H9 (cell line): ENCODE results near the gene KAZN. TPM values are rescaled to one million over a fixed set of nuclear protein-coding genes. Genes with fewer than 3 reads are reported as not detected.

Experiments used
- DNase-seq: peaks from one replicate; pipeline ENCODE4 v3.0.0-alpha.2; 2017
- H2AFZ ChIP-seq: one replicate; pipeline ENCODE4 v1.6.1; 2013; ENCODE audit warnings: mild to moderate bottlenecking, low read length, control low read depth, moderate library complexity
- H2AK5ac ChIP-seq: 2 replicates; pipeline ENCODE4 v1.6.1; 2013; ENCODE audit warnings: low read length, control low read depth, mixed read lengths; ENCODE audit not compliant: insufficient read length
- H2BK120ac ChIP-seq: one replicate; pipeline ENCODE4 v1.6.1; 2013; ENCODE audit warnings: low read depth, mild to moderate bottlenecking, low read length, control low read depth, inconsistent platforms; ENCODE audit not compliant: poor library complexity, severe bottlenecking
- H2BK12ac ChIP-seq: 2 replicates; pipeline ENCODE4 v1.6.1; 2013; ENCODE audit warnings: low read length, control low read depth, mixed read lengths, low read depth; ENCODE audit not compliant: insufficient read length
- H2BK15ac ChIP-seq: 2 replicates; pipeline ENCODE4 v1.6.1; 2013; ENCODE audit warnings: low read depth, low read length, control low read depth
- H2BK20ac ChIP-seq: one replicate; pipeline ENCODE4 v1.6.1; 2013; ENCODE audit warnings: low read depth, mild to moderate bottlenecking, low read length, control low read depth, inconsistent platforms; ENCODE audit not compliant: poor library complexity, severe bottlenecking
- H2BK5ac ChIP-seq: 2 replicates; pipeline ENCODE4 v1.6.1; 2013; ENCODE audit warnings: low read length, control low read depth, mixed read lengths; ENCODE audit not compliant: insufficient read length
- H3K14ac ChIP-seq: 2 replicates; pipeline ENCODE4 v1.6.1; 2013; ENCODE audit warnings: low read length, control low read depth; ENCODE audit not compliant: insufficient read depth
- H3K18ac ChIP-seq: 2 replicates; pipeline ENCODE4 v1.6.1; 2013; ENCODE audit warnings: low read depth, mild to moderate bottlenecking, mixed read lengths, low read length, control low read depth; ENCODE audit not compliant: insufficient read length
- H3K23ac ChIP-seq: 2 replicates; pipeline ENCODE4 v1.6.1; 2013; ENCODE audit warnings: low read length, control low read depth, mixed read lengths, low read depth; ENCODE audit not compliant: insufficient read length
- H3K23me2 ChIP-seq: 2 replicates; pipeline ENCODE4 v1.6.1; 2013; ENCODE audit warnings: low read depth, mild to moderate bottlenecking, mixed read lengths, low read length, control low read depth; ENCODE audit not compliant: insufficient read length, poor library complexity, severe bottlenecking
- H3K27ac ChIP-seq: 2 replicates; pipeline ENCODE4 v1.5.1; 2013; ENCODE audit warnings: low read length, control low read depth, mixed read lengths, low read depth; ENCODE audit not compliant: insufficient read length
- H3K27me3 ChIP-seq: 2 replicates; pipeline ENCODE4 v1.6.1; 2013; ENCODE audit warnings: low read length, control low read depth, inconsistent platforms; ENCODE audit not compliant: insufficient read depth
- H3K4ac ChIP-seq: 2 replicates; pipeline ENCODE4 v1.6.1; 2013; ENCODE audit warnings: low read depth, mild to moderate bottlenecking, control low read depth, inconsistent platforms, low read length, moderate library complexity
- H3K4me1 ChIP-seq: 2 replicates; pipeline ENCODE4 v1.6.1; 2013; ENCODE audit warnings: low read length, control low read depth, inconsistent platforms; ENCODE audit not compliant: insufficient read depth
- H3K4me2 ChIP-seq: 2 replicates; pipeline ENCODE4 v1.6.1; 2013; ENCODE audit warnings: low read length, control low read depth, mixed read lengths; ENCODE audit not compliant: insufficient read length, insufficient read depth
- H3K56ac ChIP-seq: 2 replicates; pipeline ENCODE4 v1.6.1; 2013; ENCODE audit warnings: low read depth, mild to moderate bottlenecking, mixed read lengths, low read length, control low read depth; ENCODE audit not compliant: insufficient read length
- H3K79me1 ChIP-seq: 2 replicates; pipeline ENCODE4 v1.6.1; 2013; ENCODE audit warnings: low read depth, mild to moderate bottlenecking, moderate library complexity, low read length, control low read depth, inconsistent platforms; ENCODE audit not compliant: insufficient read depth, poor library complexity, severe bottlenecking
- H3K79me2 ChIP-seq: 2 replicates; pipeline ENCODE4 v1.6.1; 2013; ENCODE audit warnings: low read length, control low read depth, inconsistent platforms; ENCODE audit not compliant: insufficient read depth
- H3K9ac ChIP-seq: 2 replicates; pipeline ENCODE4 v1.6.1; 2013; ENCODE audit warnings: low read length, control low read depth, mixed read lengths; ENCODE audit not compliant: insufficient read length; ENCODE audit errors: extremely low read depth
- H3K9me3 ChIP-seq: one replicate; pipeline ENCODE4 v1.6.1; 2013; ENCODE audit warnings: low read depth, low read length, inconsistent platforms; ENCODE audit not compliant: control insufficient read depth
- H3T11ph ChIP-seq: one replicate; pipeline ENCODE4 v1.6.1; 2013; ENCODE audit warnings: mild to moderate bottlenecking, low read length, control low read depth, inconsistent platforms
- H4K20me1 ChIP-seq: one replicate; pipeline ENCODE4 v1.6.1; 2013; ENCODE audit not compliant: control insufficient read depth, insufficient read length, insufficient read depth
- H4K5ac ChIP-seq: 2 replicates; pipeline ENCODE4 v1.6.1; 2013; ENCODE audit warnings: low read depth, mild to moderate bottlenecking, mixed read lengths, low read length, control low read depth; ENCODE audit not compliant: insufficient read length
- H4K8ac ChIP-seq: replicated peaks from 2 replicates; pipeline ENCODE4 v1.6.1; 2013; ENCODE audit warnings: low read length, control low read depth, mixed read lengths, low read depth; ENCODE audit not compliant: insufficient read length
- H4K91ac ChIP-seq: 2 replicates; pipeline ENCODE4 v1.6.1; 2013; ENCODE audit warnings: low read depth, mild to moderate bottlenecking, moderate library complexity, mixed read lengths, low read length, control low read depth; ENCODE audit not compliant: insufficient read length
- H3K27ac Mint-ChIP-seq, 3 experiments: 2 replicates in 2 of 3; 3 replicates in 1 of 3; pipeline ENCODE4 v1.8.0; 2020 to 2021; ENCODE audit warnings: mixed read lengths in 3 of 3, mild to moderate bottlenecking in 1 of 3, moderate library complexity in 1 of 3
- H3K27me3 Mint-ChIP-seq: 2 replicates; pipeline ENCODE4 v1.8.0; 2021; ENCODE audit warnings: low read depth, mild to moderate bottlenecking, moderate library complexity, mixed read lengths
- H3K36me3 Mint-ChIP-seq, 3 experiments: 2 replicates in 2 of 3; 3 replicates in 1 of 3; pipeline ENCODE4 v1.8.0; 2020 to 2021; ENCODE audit warnings: low read depth in 3 of 3, mixed read lengths in 3 of 3; ENCODE audit not compliant: insufficient read depth in 1 of 3
- H3K4me1 Mint-ChIP-seq, 2 experiments: 2 replicates each; pipeline ENCODE4 v1.8.0; 2020; ENCODE audit warnings: mixed read lengths in 2 of 2
- H3K4me3 Mint-ChIP-seq, 2 experiments: 2 replicates in 1 of 2; 3 replicates in 1 of 2; pipeline ENCODE4 v1.8.0; 2020 to 2021; ENCODE audit warnings: mild to moderate bottlenecking in 2 of 2, mixed read lengths in 2 of 2, moderate library complexity in 1 of 2
- H3K9me3 Mint-ChIP-seq, 2 experiments: 2 replicates in 1 of 2; 3 replicates in 1 of 2; pipeline ENCODE4 v1.8.0; 2020; ENCODE audit warnings: mild to moderate bottlenecking in 2 of 2, mixed read lengths in 2 of 2, moderate library complexity in 1 of 2
- CTCF ChIP-seq: fragments of 200-600 bp; sonication (generic); conservative IDR thresholded peaks from 3 replicates; pipeline ENCODE4 v1.8.0; 2021; ENCODE audit warnings: antibody characterized with exemption, mild to moderate bottlenecking
- WGBS: extraction: QIAGEN DNeasy Blood & Tissue Kit; methylation state at CpG from one replicate; pipeline ENCODE4 v1.1.7; 2013; ENCODE audit warnings: missing lambda C conversion rate, low lambda C conversion rate, mixed read lengths; ENCODE audit not compliant: insufficient read length; ENCODE audit errors: extremely low coverage; 5-methylcytosine and 5-hydroxymethylcytosine counted together
- total RNA-seq: library from RNA; stranded (reverse); gene quantifications from 2 replicates; pipeline ENCODE4 v1.2.1, GENCODE V29; 2021

Gene KAZN
- total RNA-seq, 1 experiment from 2014 or later, result 7.6 TPM

DNA sequence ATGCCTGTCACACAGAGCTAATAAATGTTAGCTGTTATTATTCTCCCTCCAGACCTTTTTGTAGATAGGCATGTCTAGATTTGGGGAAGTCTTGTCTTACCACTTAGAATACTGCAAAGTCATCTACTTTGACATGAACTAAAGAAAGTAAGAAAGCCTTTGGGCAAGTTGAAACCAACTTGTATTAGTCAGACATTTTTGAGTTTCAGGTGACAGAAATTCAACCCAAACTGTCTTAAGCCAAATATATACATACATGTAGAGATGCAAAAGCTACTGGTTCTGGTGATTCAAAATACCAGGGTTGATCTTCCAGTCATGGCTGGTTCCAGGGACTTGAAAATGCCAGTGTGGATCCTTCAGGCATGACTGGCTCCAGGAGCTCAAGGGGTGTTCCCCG, 278.3 kb downstream of the KAZN start:
- no peak overlapping the region for H2AFZ ChIP-seq
- no peak overlapping the region for H3K23ac ChIP-seq
- H4K20me1 ChIP-seq, result no peaks in the 10 kb centered on the region
- no peaks in the 10 kb centered on the region for H3K79me1 ChIP-seq
- no peak overlapping the region for H3K56ac ChIP-seq
- no peak overlapping the region for H2BK20ac ChIP-seq
- no peaks in the 10 kb centered on the region for H3K9me3 Mint-ChIP-seq
- H3K4me1 Mint-ChIP-seq, result peaks cover 16 to 20% of the 10 kb centered on the region in 2 experiments
- no peak overlapping the region for H2BK120ac ChIP-seq
- no peak overlapping the region for H2BK12ac ChIP-seq
- H3K9ac ChIP-seq, result no peak overlapping the region
- H3K18ac ChIP-seq, result no peak overlapping the region
- H4K8ac ChIP-seq, result no peak overlapping the region
- H2BK15ac ChIP-seq, result no peak overlapping the region
- TF ChIP-seq CTCF, result no peak
- WGBS, result no CpG with 5 or more reads among the region's 1 CpG
- H3K27me3 ChIP-seq, result no peaks in the 10 kb centered on the region
- H3K27ac ChIP-seq, result no peak overlapping the region
- H3K9me3 ChIP-seq, result no peaks in the 10 kb centered on the region
- no peak overlapping the region for H3K27ac Mint-ChIP-seq
- no peak overlapping the region for H3K4ac ChIP-seq
- no peak overlapping the region for H3T11ph ChIP-seq
- no peak for DNase-seq
- H3K23me2 ChIP-seq, result no peaks in the 10 kb centered on the region
- no peak overlapping the region for H2AK5ac ChIP-seq
- H4K91ac ChIP-seq, result no peak overlapping the region
- H2BK5ac ChIP-seq, result no peak overlapping the region
- H3K14ac ChIP-seq, result no peak overlapping the region
- no peak overlapping the region for H3K4me2 ChIP-seq
- H3K36me3 Mint-ChIP-seq, result no peaks in the 10 kb centered on the region
- peaks cover 2% of the 10 kb centered on the region; the same call in 1 of the 2 replicates for H3K27me3 Mint-ChIP-seq
- H4K5ac ChIP-seq, result no peak overlapping the region
- no peaks in the 10 kb centered on the region for H3K79me2 ChIP-seq
- H3K4me3 Mint-ChIP-seq, result no peak overlapping the region
- H3K4me1 ChIP-seq, result peaks cover 6% of the 10 kb centered on the region; the same call in 1 of the 2 replicates
